H1 (cell line): ENCODE data around the gene LRRC26. TPM values are rescaled to one million over a fixed set of nuclear protein-coding genes. Genes with fewer than 3 reads are reported as not detected.

Experiments used
- CTCF ChIA-PET: fragments of 300-600 bp; sonication (Branson Sonifier 250); formaldehyde crosslinking; loops from one replicate; lab custom pipeline; 2021; ENCODE audit not compliant: partially characterized antibody; lab: Charles Lee
- POLR2A ChIA-PET: fragments of 300-600 bp; sonication (Branson Sonifier 250); formaldehyde crosslinking; loops from one replicate; lab custom pipeline; 2021; ENCODE audit warnings: inconsistent platforms; ENCODE audit not compliant: partially characterized antibody; lab: Charles Lee
- DNase-seq, 2 experiments: peaks; one replicate each; pipeline versions ENCODE4 v3.0.0 to v3.0.0-alpha.2; 2010 to 2022; ENCODE audit warnings: low spot score in 2 of 2, low read depth in 1 of 2, mixed read lengths in 1 of 2
- FAIRE-seq: peaks from 2 replicates; lab custom pipeline; 2011; peaks lifted over from hg19 to GRCh38; lab: Jason Lieb, UNC
- H2AFZ ChIP-seq: 2 replicates; pipeline ENCODE4 v1.8.1; 2012; ENCODE audit warnings: low read length, inconsistent platforms
- H2AK5ac ChIP-seq: 2 replicates; pipeline ENCODE4 v1.6.1; 2013; ENCODE audit warnings: low read depth, low read length
- H2BK120ac ChIP-seq: replicated peaks from 2 replicates; pipeline ENCODE3; 2013; ENCODE audit warnings: low read depth, low read length, inconsistent platforms
- H2BK12ac ChIP-seq: 2 replicates; pipeline ENCODE4 v1.6.1; 2013; ENCODE audit warnings: low read depth, low read length
- H2BK15ac ChIP-seq: 2 replicates; pipeline ENCODE4 v1.6.1; 2013; ENCODE audit warnings: low read length
- H2BK20ac ChIP-seq: 2 replicates; pipeline ENCODE4 v1.6.1; 2013; ENCODE audit warnings: low read length
- H2BK5ac ChIP-seq: 2 replicates; pipeline ENCODE4 v1.6.1; 2013; ENCODE audit warnings: low read depth, low read length
- H3K14ac ChIP-seq: 2 replicates; pipeline ENCODE4 v1.6.1; 2013; ENCODE audit warnings: inconsistent platforms; ENCODE audit not compliant: insufficient read length
- H3K18ac ChIP-seq: 2 replicates; pipeline ENCODE4 v1.6.1; 2013; ENCODE audit warnings: low read length; ENCODE audit errors: extremely low read depth
- H3K23ac ChIP-seq: 2 replicates; pipeline ENCODE4 v1.6.1; 2013; ENCODE audit warnings: inconsistent platforms; ENCODE audit not compliant: insufficient read length
- H3K23me2 ChIP-seq: 2 replicates; pipeline ENCODE4 v1.6.1; 2013; ENCODE audit warnings: low read depth, low read length
- H3K27ac ChIP-seq: 2 replicates; pipeline ENCODE4 v1.6.1; 2011; ENCODE audit warnings: low read depth, low read length, inconsistent platforms
- H3K27me3 ChIP-seq, 4 experiments: replicated peaks in 1 of 4; 1 replicate in 1 of 4; 2 replicates in 3 of 4; pipeline versions ENCODE4 v1.6.1 to v1.8.1; 2011 to 2013; ENCODE audit warnings: low read length in 3 of 4, mild to moderate bottlenecking in 3 of 4, inconsistent platforms in 2 of 4, mixed read lengths in 2 of 4, moderate library complexity in 1 of 4; ENCODE audit not compliant: control insufficient read depth in 3 of 4, insufficient read depth in 3 of 4; ENCODE audit errors: extremely low read depth in 1 of 4
- H3K36me3 ChIP-seq, 4 experiments: 2 replicates each; pipeline versions ENCODE4 v1.6.1 to v1.8.1; 2011 to 2013; ENCODE audit warnings: mild to moderate bottlenecking in 4 of 4, low read length in 3 of 4, moderate library complexity in 2 of 4, control low read depth in 1 of 4, inconsistent platforms in 1 of 4; ENCODE audit not compliant: insufficient read depth in 4 of 4, control insufficient read depth in 2 of 4
- H3K4ac ChIP-seq: replicated peaks from 2 replicates; pipeline ENCODE3; 2013; ENCODE audit warnings: low read length, low read depth, mixed read lengths, inconsistent platforms; ENCODE audit not compliant: insufficient read length
- H3K4me1 ChIP-seq, 4 experiments: replicated peaks in 1 of 4; 1 replicate in 1 of 4; 2 replicates in 3 of 4; pipeline versions ENCODE4 v1.6.1 to v1.8.1; 2011 to 2013; ENCODE audit warnings: low read length in 3 of 4, inconsistent platforms in 2 of 4, mixed read lengths in 1 of 4; ENCODE audit not compliant: insufficient read depth in 4 of 4, control insufficient read depth in 3 of 4
- H3K4me2 ChIP-seq, 2 experiments: 2 replicates each; pipeline versions ENCODE4 v1.6.1 to v1.8.1; 2011 to 2013; ENCODE audit warnings: low read depth in 2 of 2, low read length in 2 of 2, control low read depth in 1 of 2, inconsistent platforms in 1 of 2, mild to moderate bottlenecking in 1 of 2; ENCODE audit not compliant: insufficient read depth in 1 of 2
- H3K4me3 ChIP-seq, 4 experiments: fragments of 200-600, 300-600 bp in 1 of 4; sonication (generic), shearing (Covaris generic), sonication (Bioruptor Twin) in 1 of 4; 2 replicates each; pipeline versions ENCODE4 v1.5.1 to v1.8.1; 2011 to 2016; ENCODE audit warnings: low read length in 4 of 4, low read depth in 3 of 4, control low read depth in 2 of 4, inconsistent platforms in 2 of 4, mild to moderate bottlenecking in 2 of 4, mixed read lengths in 1 of 4, moderate library complexity in 1 of 4; ENCODE audit not compliant: insufficient read depth in 2 of 4; ENCODE audit errors: extremely low read depth in 1 of 4
- H3K56ac ChIP-seq: replicated peaks from 2 replicates; pipeline ENCODE3; 2013; ENCODE audit warnings: low read depth, mild to moderate bottlenecking, mixed read lengths, low read length, inconsistent platforms; ENCODE audit not compliant: insufficient read length
- H3K79me1 ChIP-seq: 2 replicates; pipeline ENCODE4 v1.6.1; 2013; ENCODE audit warnings: low read depth, low read length, control low read depth
- H3K79me2 ChIP-seq, 2 experiments: 2 replicates each; pipeline versions ENCODE4 v1.6.1 to v1.8.1; 2012 to 2013; ENCODE audit warnings: low read length in 2 of 2, mild to moderate bottlenecking in 2 of 2, inconsistent platforms in 1 of 2; ENCODE audit not compliant: insufficient read depth in 2 of 2, control insufficient read depth in 1 of 2
- H3K9ac ChIP-seq, 4 experiments: replicated peaks in 1 of 4; 1 replicate in 1 of 4; 2 replicates in 3 of 4; pipeline versions ENCODE4 v1.6.1 to v1.8.1; 2011 to 2013; ENCODE audit warnings: low read depth in 3 of 4, low read length in 3 of 4, control low read depth in 2 of 4, mild to moderate bottlenecking in 2 of 4, moderate library complexity in 2 of 4, inconsistent platforms in 1 of 4; ENCODE audit errors: extremely low read depth in 1 of 4
- H3K9me3 ChIP-seq, 2 experiments: 2 replicates each; pipeline versions ENCODE4 v1.6.1 to v1.8.1; 2012 to 2013; ENCODE audit warnings: mild to moderate bottlenecking in 2 of 2, moderate library complexity in 2 of 2, control low read depth in 1 of 2, inconsistent platforms in 1 of 2, low read depth in 1 of 2, low read length in 1 of 2, mixed read lengths in 1 of 2; ENCODE audit not compliant: insufficient read depth in 2 of 2
- H4K20me1 ChIP-seq, 2 experiments: replicated peaks in 1 of 2; 2 replicates each; pipeline versions ENCODE3 to v1.8.1; 2011 to 2013; ENCODE audit warnings: inconsistent platforms in 2 of 2, low read length in 2 of 2, mild to moderate bottlenecking in 1 of 2; ENCODE audit not compliant: insufficient read depth in 2 of 2, control insufficient read depth in 1 of 2
- H4K5ac ChIP-seq: 2 replicates; pipeline ENCODE4 v1.6.1; 2013; ENCODE audit warnings: low read length, low read depth, mixed read lengths, inconsistent platforms; ENCODE audit not compliant: insufficient read length
- H4K8ac ChIP-seq: 2 replicates; pipeline ENCODE4 v1.8.0; 2013; ENCODE audit warnings: mild to moderate bottlenecking, moderate library complexity, low read length, inconsistent platforms; ENCODE audit not compliant: insufficient read depth; ENCODE audit errors: extremely low read depth
- H4K91ac ChIP-seq: replicated peaks from 2 replicates; pipeline ENCODE3; 2013; ENCODE audit warnings: low read length, mixed read lengths, inconsistent platforms; ENCODE audit not compliant: insufficient read length
- CTCF ChIP-seq, 3 experiments: IDR thresholded peaks; 1 replicate in 2 of 3; 2 replicates in 1 of 3; pipeline versions ENCODE4 v1.5.1 to v1.6.1; 2011; ENCODE audit warnings: low read length in 3 of 3, mild to moderate bottlenecking in 3 of 3, inconsistent platforms in 2 of 3, low read depth in 1 of 3, moderate library complexity in 1 of 3; ENCODE audit not compliant: insufficient read depth in 1 of 3; ENCODE audit errors: control extremely low read depth in 1 of 3
- MAX ChIP-seq: IDR thresholded peaks from 2 replicates; pipeline ENCODE4 v1.6.1; 2012; ENCODE audit warnings: inconsistent platforms
- RAD21 ChIP-seq, 2 experiments: IDR thresholded peaks in 1 of 2; conservative IDR thresholded peaks in 1 of 2; 2 replicates each; pipeline ENCODE4 v1.6.1; 2011; ENCODE audit warnings: low read depth in 2 of 2, low read length in 2 of 2, improper control_type of control experiment in 1 of 2, inconsistent platforms in 1 of 2, mild to moderate bottlenecking in 1 of 2, moderate library complexity in 1 of 2
- TAF1 ChIP-seq: IDR thresholded peaks from 2 replicates; pipeline ENCODE4 v1.6.1; 2011; ENCODE audit warnings: mild to moderate bottlenecking, low read depth, low read length
- whole genome bisulfite sequencing, 2 experiments: shearing (Covaris generic) in 1 of 2; methylation state at CpG; one replicate each; pipeline versions ENCODE4 v1.1.6 to v1.1.7; 2013 to 2015; ENCODE audit warnings: low lambda C conversion rate in 2 of 2, mixed read lengths in 2 of 2, inconsistent platforms in 1 of 2, low coverage in 1 of 2, missing lambda C conversion rate in 1 of 2; ENCODE audit not compliant: insufficient replicate concordance in 2 of 2, insufficient coverage in 1 of 2, insufficient read length in 1 of 2; ENCODE audit errors: extremely low coverage in 1 of 2, missing lambda C conversion rate in 1 of 2; 5-methylcytosine and 5-hydroxymethylcytosine counted together
- polyA plus RNA-seq, 7 experiments: library from polyadenylated mRNA; depleted of rRNA in 3 of 7; stranded (reverse) in 5 of 7; unstranded in 2 of 7; fragments of >200 nt in 5 of 7; fragments of 200-250 nt in 2 of 7; gene quantifications; 1 replicate in 5 of 7; 2 replicates in 1 of 7; 4 replicates in 1 of 7; pipeline versions ENCODE4 v1.2.1 to v1.2.3, GENCODE V29; 2011 to 2013; ENCODE audit warnings: missing spikeins in 2 of 7, mixed read lengths in 2 of 7
- total RNA-seq: library from RNA; stranded (reverse); fragmentation: NEBNext Ultra II Directional; extraction: Animal tissue kit (Norgen Biotek cat#: 25700); gene quantifications from 2 replicates; pipeline ENCODE4 v1.2.1, GENCODE V29; 2021

LRRC26 gene
- total and polyA plus RNA-seq, 2 of the 8 experiments (the other 6 are each of a cell fraction or from before 2014, with no cell fraction given) = 0.34 to 0.85 TPM

DNA sequence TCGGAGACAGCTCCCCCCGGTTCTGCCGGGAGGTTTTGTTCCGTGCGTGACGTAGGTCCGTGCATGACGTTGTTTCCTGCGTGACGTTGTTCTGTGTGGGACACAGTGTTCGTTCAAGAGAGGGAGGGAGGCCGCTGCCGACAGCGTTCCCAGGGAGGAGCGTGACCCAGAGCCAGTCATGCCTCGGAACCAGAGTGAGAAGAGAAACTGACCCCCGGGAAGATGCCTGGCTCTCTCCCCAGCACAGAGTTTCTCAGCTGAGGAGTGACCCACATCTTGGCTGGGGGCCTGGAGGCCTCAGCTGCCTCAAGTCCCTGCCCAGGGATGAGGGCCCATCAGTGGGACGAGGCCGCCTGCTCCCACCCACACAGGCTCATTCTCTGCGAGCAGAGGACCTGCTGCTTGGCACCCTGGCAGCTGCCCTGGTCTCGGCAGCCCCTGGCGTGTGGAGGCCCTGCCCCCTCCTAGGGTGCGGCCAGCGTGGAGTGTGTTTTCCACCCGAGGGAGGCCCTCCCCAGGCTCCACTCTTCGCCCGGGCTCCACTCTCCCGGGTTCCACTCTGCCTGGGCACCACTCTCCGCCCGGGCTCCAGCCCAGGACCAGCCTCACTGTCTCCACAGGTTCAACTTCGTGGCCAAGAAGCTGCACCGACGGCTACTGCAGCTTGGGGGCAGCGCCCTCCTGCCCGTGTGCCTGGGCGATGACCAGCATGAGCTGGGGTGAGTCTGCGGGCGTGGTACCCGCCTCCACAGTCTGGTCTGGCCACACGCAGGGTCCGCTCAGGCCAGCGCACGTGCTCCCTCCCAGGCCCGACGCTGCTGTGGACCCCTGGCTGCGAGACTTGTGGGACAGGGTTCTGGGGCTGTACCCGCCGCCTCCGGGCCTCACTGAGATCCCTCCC lies 43.6 kb upstream of the LRRC26 start:
- Histone ChIP-seq H3K23ac (no peak overlapping the region), H2BK20ac (no peak overlapping the region), H3K4me1 (peaks cover 0 to 6% (median 4%) of the 10 kb centered on the region in 4 experiments; a peak in 5 of 7 replicates), H2AFZ (no peak overlapping the region), H2BK5ac (no peak overlapping the region), H4K8ac (no peak overlapping the region), H3K23me2 (no peaks in the 10 kb centered on the region), H3K27ac (no peak overlapping the region), H4K91ac (no peak overlapping the region), H3K4me2 (no peak overlapping the region), H4K20me1 (peaks cover 0 to 14% of the 10 kb centered on the region in 2 experiments), H3K36me3 (peaks cover 0 to 22% (median 9%) of the 10 kb centered on the region in 4 experiments; a peak in 7 of 8 replicates), H3K9ac (no peak overlapping the region), H3K14ac (no peak overlapping the region), H3K79me1 (no peaks in the 10 kb centered on the region; the same call in 1 of the 2 replicates), H3K18ac (no peak overlapping the region), H4K5ac (no peak overlapping the region), H3K9me3 (no peaks in the 10 kb centered on the region), H3K79me2 (no peaks in the 10 kb centered on the region), H2AK5ac (no peak overlapping the region), H2BK15ac (no peak overlapping the region), H2BK12ac (no peak overlapping the region), H3K56ac (no peak overlapping the region), H3K4me3 (no peak overlapping the region), H3K27me3 (no peaks in the 10 kb centered on the region), H2BK120ac (no peak overlapping the region), H3K4ac (no peak overlapping the region)
- POLR2A ChIA-PET = interaction anchor here (0.9 to 69.9 kb wide), 10 partner anchors 6 to 84 kb away, joined by 3 to 1462 read pairs (median 6); partner anchors contain the start of genes ANAPC2, CYSRT1, NDOR1 and NELFB
- CTCF ChIA-PET = interaction anchor here (0.5 to 4.0 kb wide), 20 partner anchors 9 to 188 kb away, joined by 3 to 31 read pairs (median 4); partner anchors contain the start of genes ANAPC2, CYSRT1, RNF208 and RNF224
- DNase-seq (no peak), FAIRE-seq (no peak)
- TF ChIP-seq MAX = 0 out of 2 replicates have a peak, but pooled peaks have one; percentile 29
- no peak for TF ChIP-seq TAF1
- TF ChIP-seq CTCF (IDR thresholded peaks at IDR 0.05; ENCODE audit: control extremely low read depth in 1 of 3, insufficient read depth in 1 of 3, low read depth in 1 of 3, low read length in 3 of 3) = peak in 2 of 3 experiments; percentile 44 to 61; a peak in 2 of 4 replicates
- TF ChIP-seq RAD21 (IDR thresholded peaks at IDR 0.05 in 1 of 2, conservative IDR thresholded peaks at IDR 0.05 in 1 of 2; ENCODE audit: low read depth in 2 of 2, low read length in 2 of 2) = peak; percentile 36 to 51; a peak in 3 of 4 replicates
- 91% methylated on average over 42 of the region's 49 CpGs; no CpG with 5 or more reads in 1 of the 2 experiments for WGBS, 2 experiments
